Esophagus muscularis mucosa (tissue), 4 donors: ENCODE results near the gene TIMM22.
A peak's percentile ranks its signal among the peaks of the same experiment; 100 is the strongest.

Experiments used
- CTCF ChIP-seq, 3 experiments: fragments of 200-600 bp in 2 of 3; fragments of 450-650 bp in 1 of 3; sonication (generic) in 2 of 3; IDR thresholded peaks; one replicate each; pipeline ENCODE4 v1.5.1; 2017 to 2019; ENCODE audit warnings: antibody characterized with exemption in 3 of 3, mild to moderate bottlenecking in 2 of 3, moderate library complexity in 1 of 3
- EP300 ChIP-seq: sonication (generic); formaldehyde crosslinking; IDR thresholded peaks from one replicate; pipeline ENCODE4 v1.6.1; 2017; ENCODE audit warnings: antibody characterized with exemption
- POLR2A ChIP-seq: fragments of 450-650 bp; IDR thresholded peaks from one replicate; pipeline ENCODE4 v1.6.1; 2017; ENCODE audit warnings: antibody characterized with exemption, moderate library complexity, mild to moderate bottlenecking, low read depth
- POLR2AphosphoS5 ChIP-seq, 2 donors: sonication (generic); formaldehyde crosslinking; IDR thresholded peaks; one replicate each; pipeline ENCODE4 v1.6.1; 2017; ENCODE audit warnings: antibody characterized with exemption in 2 of 2

GRCh38 chr17:957856-958421 lies 39.0 kb upstream of the TIMM22 start:
- no peak for TF ChIP-seq CTCF (IDR thresholded peaks at IDR 0.05)
- peak; percentile 54 to 64 for TF ChIP-seq POLR2AphosphoS5 (IDR thresholded peaks at IDR 0.05)
- TF ChIP-seq POLR2A = no peak
- no peak for TF ChIP-seq EP300
